Psoas muscle (tissue), 8 donors: ENCODE results near the gene QRICH2. TPM values are rescaled to one million over a fixed set of nuclear protein-coding genes. Genes with fewer than 3 reads are reported as not detected.

ENCODE experiments used
- ATAC-seq, 4 donors: fragments of 200-7000 bp; cut with Tn5 transposase; one replicate each; pipeline ENCODE4 v1.9.1; 2020; ENCODE audit warnings: moderate library complexity in 3 of 4, mild to moderate bottlenecking in 2 of 4
- DNase-seq, 2 donors: peaks; one replicate each; pipeline ENCODE4 v3.0.0-alpha.2; 2020
- H3K27ac ChIP-seq: fragments of 200-600 bp; one replicate; pipeline ENCODE4 v1.8.0; 2022
- H3K27me3 ChIP-seq, 3 donors: fragments of 200-600 bp in 1 of 3; one replicate each; pipeline versions ENCODE4 v1.6.1 to v1.8.0; 2013 to 2022; ENCODE audit warnings: low read length in 2 of 3, mild to moderate bottlenecking in 2 of 3, moderate library complexity in 1 of 3; ENCODE audit not compliant: insufficient read depth in 3 of 3
- H3K36me3 ChIP-seq, 2 donors: fragments of 200-600 bp in 1 of 2; one replicate each; pipeline versions ENCODE4 v1.6.1 to v1.8.0; 2013 to 2022; ENCODE audit warnings: low read depth in 1 of 2, mild to moderate bottlenecking in 1 of 2, moderate library complexity in 1 of 2; ENCODE audit not compliant: insufficient read depth in 1 of 2
- H3K4me1 ChIP-seq: fragments of 200-600 bp; one replicate; pipeline ENCODE4 v1.8.0; 2022
- H3K4me3 ChIP-seq: fragments of 200-600 bp; one replicate; pipeline ENCODE4 v1.8.0; 2022; ENCODE audit warnings: mild to moderate bottlenecking
- H3K9me3 ChIP-seq: fragments of 200-600 bp; one replicate; pipeline ENCODE4 v1.8.0; 2022
- CTCF ChIP-seq: fragments of 200-600 bp; IDR thresholded peaks from one replicate; pipeline ENCODE4 v1.8.0; 2022; ENCODE audit warnings: antibody characterized with exemption
- WGBS, 3 donors: extraction: QIAGEN DNeasy Blood & Tissue Kit; methylation state at CpG; one replicate each; pipeline versions ENCODE4 v1.1.6 to v1.1.7; 2013; 5-methylcytosine and 5-hydroxymethylcytosine counted together
- intact Hi-C, 2 donors: fragments of 100-400 bp; cut with DNase I; formaldehyde crosslinking; loops; one replicate each; pipeline versions ENCODE4 v1.11.0 to v1.14.2; 2022
- polyA plus RNA-seq, 3 donors: library from polyadenylated mRNA; stranded (reverse); fragments of 200-250 nt; gene quantifications; one replicate each; pipeline ENCODE4 v1.2.3, GENCODE V29; 2013
- total RNA-seq, 4 donors: library from RNA; stranded (reverse); fragmentation: NEBNext Ultra II Directional in 2 of 4; extraction: Animal tissue kit (Norgen Biotek cat#: 25700) in 2 of 4; gene quantifications; one replicate each; pipeline versions ENCODE4 v1.2.1 to v1.2.4, GENCODE V29; 2021 to 2023
- donor health status: healthy with polysubstance abuse.
- donor health status: DM: no; HTN: no; CAD: no; lungs with moderate emphysema.
- donor health status: Bipolar disorder and iron deficiency.
- donor health status: healthy.
- donor health status: DM: yes; HTN: yes; CAD: no.
- donor health status: DM: no; HTN: no; CAD: no.
- donor health status: DM: no; HTN: no; CAD: no.
- donor health status: DM: yes; HTN: yes; CAD: no.

The QRICH2 gene
- total and polyA plus RNA-seq, 7 donors = 0.69 to 1.5 (median 1.1) TPM

DNA sequence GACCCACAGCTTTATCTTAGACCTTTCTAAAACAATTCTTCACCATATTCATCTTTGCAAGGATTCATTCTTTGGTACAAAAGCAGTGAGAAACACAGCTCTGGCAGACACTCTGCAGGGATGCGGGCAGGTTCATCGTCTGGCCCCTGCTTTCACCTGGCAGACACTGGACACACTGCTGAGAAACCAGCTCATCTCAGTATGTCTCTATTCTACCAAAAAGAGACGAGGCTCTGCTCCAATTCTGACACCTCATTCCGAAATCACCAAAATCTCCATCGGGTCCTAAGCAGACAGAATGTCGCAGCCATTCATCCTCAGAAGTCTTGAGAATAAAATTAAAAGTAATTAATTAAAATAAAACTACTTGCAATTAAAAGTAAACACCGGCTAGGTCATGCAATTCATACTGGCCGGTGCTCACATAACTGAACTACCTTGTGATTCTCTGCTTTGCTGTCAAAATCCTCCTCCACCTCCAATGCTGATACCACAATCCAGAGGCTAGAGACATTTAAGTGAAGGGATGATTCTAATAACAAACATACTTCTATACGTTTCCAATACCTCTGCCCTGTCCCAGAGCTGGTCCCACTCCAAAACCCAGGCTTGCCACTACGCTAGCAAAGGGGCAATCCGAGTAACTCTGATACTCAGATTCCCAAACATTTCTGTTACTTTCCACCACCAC lies 69.1 kb downstream of the QRICH2 start:
- TF ChIP-seq CTCF = no peak
- intact Hi-C loops = no loop called here
- Histone ChIP-seq H3K4me3 (peak overlapping the region; percentile 76), H3K27me3 (no peaks in the 10 kb centered on the region), H3K9me3 (no peaks in the 10 kb centered on the region), H3K4me1 (peaks cover 35% of the 10 kb centered on the region), H3K27ac (peak overlapping the region; percentile 89), H3K36me3 (no peaks in the 10 kb centered on the region)
- no peak for DNase-seq
- ATAC-seq = no peak
- 29 to 58% (median 35%) methylated on average over 11 of the region's 11 CpGs for WGBS, 3 donors

- ATAC-seq (peak in 1 of 4 donors; percentile 7), DNase-seq (no peak)
- no peak overlapping the region for H3K4me3 ChIP-seq
- H3K4me1 ChIP-seq = peaks cover 28% of the 10 kb centered on the region
- no peak for TF ChIP-seq CTCF
- H3K27me3 ChIP-seq = no peaks in the 10 kb centered on the region
- 63 to 84% (median 68%) methylated on average over 7 of the region's 7 CpGs for WGBS, 3 donors
- H3K27ac ChIP-seq = peak overlapping the region; percentile 1
- intact Hi-C loops = no loop called here
- H3K36me3 ChIP-seq = no peaks in the 10 kb centered on the region
- H3K9me3 ChIP-seq = no peaks in the 10 kb centered on the region
These were observed 70.2 kb downstream of the QRICH2 start for GRCh38 chr17:76237859-76238313.

GRCh38 chr17:76236603-76237002 lies 71.5 kb downstream of the QRICH2 start:
- no peak for TF ChIP-seq CTCF
- Histone ChIP-seq H3K36me3 (no peaks in the 10 kb centered on the region), H3K27me3 (no peaks in the 10 kb centered on the region), H3K4me1 (peaks cover 25% of the 10 kb centered on the region), H3K4me3 (no peak overlapping the region), H3K9me3 (no peaks in the 10 kb centered on the region), H3K27ac (no peak overlapping the region)
- intact Hi-C loops = no loop called here
- DNase-seq (no peak), ATAC-seq (no peak)

DNA sequence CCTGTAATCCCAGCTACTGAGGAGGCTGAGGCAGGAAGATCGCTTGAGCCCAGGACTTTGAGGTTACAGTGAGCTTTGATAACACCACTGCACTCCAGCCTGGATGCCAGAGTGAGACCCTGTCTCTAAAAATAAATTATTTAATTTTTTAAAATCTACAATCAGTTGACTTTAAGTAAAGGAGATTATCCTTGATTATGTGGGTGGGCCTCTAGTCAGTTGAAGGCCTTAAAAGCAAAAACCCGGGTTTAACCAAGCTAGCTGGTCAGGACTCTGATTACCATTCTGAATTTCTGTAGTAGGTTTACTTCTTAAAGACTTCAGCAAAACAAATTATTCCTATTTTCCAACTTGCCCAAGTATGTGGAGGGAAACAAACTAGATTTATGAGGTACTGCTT lies 72.2 kb downstream of the QRICH2 start:
- Histone ChIP-seq H3K36me3 (no peaks in the 10 kb centered on the region), H3K27ac (no peak overlapping the region), H3K4me3 (no peak overlapping the region), H3K27me3 (no peaks in the 10 kb centered on the region), H3K9me3 (no peaks in the 10 kb centered on the region), H3K4me1 (peaks cover 20% of the 10 kb centered on the region)
- ATAC-seq (no peak), DNase-seq (no peak)
- no peak for TF ChIP-seq CTCF
- 91 to 95% (median 91%) methylated on average over 2 of the region's 2 CpGs for WGBS, 3 donors
- intact Hi-C loops = no loop called here

- peak overlapping the region; percentile 27 for H3K27ac ChIP-seq
- H3K36me3 ChIP-seq = no peaks in the 10 kb centered on the region
- no peaks in the 10 kb centered on the region for H3K27me3 ChIP-seq
- 74 to 89% (median 76%) methylated on average over 5 of the region's 5 CpGs for WGBS, 3 donors
- intact Hi-C loops = loop anchor here in 1 of 2 donors (5.0 kb wide), 1 partner anchor 37 kb away; no protein-coding TSS in a partner anchor
- peaks cover 20% of the 10 kb centered on the region for H3K4me1 ChIP-seq
- H3K4me3 ChIP-seq = no peak overlapping the region
- no peaks in the 10 kb centered on the region for H3K9me3 ChIP-seq
- TF ChIP-seq CTCF = no peak
- ATAC-seq (no peak), DNase-seq (no peak)
These were observed 73.8 kb downstream of the QRICH2 start for GRCh38 chr17:76234354-76234679.
